ENCODE measurements around the gene FSTL4.
"Not testable (repeated sequence)": the region's sequence is repeated elsewhere in the genome, so short reads cannot be mapped to it uniquely, and the experiment has no call there.

FSTL4 gene

DNA sequence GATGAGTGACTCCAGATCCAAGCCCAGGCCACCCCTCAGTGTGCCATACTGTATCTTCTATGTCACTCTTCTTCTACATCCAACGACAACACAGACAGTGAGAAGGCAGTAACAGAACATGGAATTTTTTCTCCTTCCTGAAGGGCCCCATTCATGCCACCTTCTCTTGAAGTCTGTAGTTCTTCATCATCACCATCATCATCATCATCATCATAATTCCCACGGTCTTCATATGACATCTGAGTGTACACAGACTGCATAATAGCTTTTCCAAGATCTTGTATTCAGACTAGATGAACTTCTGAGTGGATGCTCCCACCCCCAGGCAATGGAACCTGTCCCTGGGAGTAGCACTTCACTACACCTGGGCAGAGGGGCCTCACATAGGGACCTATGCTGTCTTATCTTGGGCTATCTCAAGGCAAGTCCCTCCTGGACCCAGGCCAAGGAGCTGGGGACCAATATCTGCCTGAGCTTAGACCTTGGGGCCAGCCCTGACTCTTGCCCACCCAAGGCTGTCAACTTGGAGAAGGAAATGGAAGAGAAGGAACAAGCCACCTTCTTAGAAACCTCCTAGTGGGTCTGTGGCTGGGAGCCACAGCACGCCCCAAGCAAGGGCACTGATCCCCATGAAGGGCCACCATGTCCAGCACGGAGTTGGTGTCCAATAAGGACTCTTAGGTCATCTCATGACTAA, 159.1 kb downstream of the FSTL4 start:
- DNase-seq, result no peak

GRCh38 chr5:133451926-133452325, 160.4 kb downstream of the FSTL4 start:
- DNase-seq, result no peak

GRCh38 chr5:133450286-133450685, 162.1 kb downstream of the FSTL4 start:
- DNase-seq, result no peak

DNA sequence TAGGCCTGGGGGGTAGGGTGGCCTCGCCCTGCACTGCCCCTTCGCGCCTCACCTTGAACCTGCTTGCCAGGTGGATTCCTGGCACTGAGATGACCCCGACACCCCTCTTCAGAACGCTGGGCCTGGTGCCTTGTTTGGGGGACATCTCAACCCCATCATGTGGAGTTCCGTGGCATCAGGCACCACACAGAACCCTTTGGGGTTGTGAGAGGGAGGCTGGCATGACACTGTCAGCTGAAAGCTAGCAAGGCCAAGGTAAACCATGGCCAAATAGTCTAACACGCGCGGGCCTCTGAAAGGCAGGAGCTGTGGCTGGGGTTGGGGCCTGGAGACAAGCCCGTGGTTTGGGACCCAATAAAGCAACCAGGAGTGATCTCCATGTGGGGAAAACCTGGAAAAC, 163.2 kb downstream of the FSTL4 start:
- DNase-seq, result no peak

DNA sequence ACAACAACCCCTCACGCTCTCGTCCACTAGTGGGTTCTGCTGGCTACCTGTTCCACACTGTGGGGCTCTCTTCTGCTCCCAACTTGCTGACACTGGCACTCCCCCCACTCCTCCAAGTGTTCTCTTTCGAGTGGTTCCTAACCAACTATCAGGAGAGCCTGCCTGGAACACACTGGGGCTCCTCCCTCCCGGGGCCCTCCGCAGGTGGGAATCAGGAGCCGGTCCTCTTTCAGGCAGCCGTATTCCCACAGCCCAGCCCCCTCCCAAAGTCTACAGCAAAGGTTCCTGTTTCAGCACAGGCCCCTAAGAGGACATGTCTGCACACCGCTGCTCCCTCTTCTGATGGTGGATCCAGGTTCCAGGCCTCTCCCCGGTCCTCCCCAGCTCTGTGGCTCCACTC, 165.9 kb downstream of the FSTL4 start:
- DNase-seq, result no peak

DNA sequence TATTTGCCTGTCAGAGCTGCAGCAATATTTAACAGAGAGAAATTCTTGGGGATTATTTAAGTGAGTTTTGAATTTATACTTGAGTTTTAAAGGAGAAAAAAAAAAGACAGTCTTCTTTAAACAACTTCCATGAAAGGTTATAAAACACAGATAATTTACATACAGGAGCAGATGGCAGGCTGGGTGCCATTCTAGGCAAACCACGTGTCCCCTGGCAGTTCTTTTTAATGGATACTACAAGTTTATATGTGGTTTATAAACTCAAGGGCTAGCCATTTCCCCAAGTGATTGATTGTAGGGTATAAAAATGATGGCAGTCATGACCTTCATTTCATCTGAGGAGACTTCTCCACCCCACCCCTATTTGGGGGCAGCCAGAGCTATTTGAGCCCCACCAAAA, 166.6 kb downstream of the FSTL4 start:
- DNase-seq, result no peak

DNA sequence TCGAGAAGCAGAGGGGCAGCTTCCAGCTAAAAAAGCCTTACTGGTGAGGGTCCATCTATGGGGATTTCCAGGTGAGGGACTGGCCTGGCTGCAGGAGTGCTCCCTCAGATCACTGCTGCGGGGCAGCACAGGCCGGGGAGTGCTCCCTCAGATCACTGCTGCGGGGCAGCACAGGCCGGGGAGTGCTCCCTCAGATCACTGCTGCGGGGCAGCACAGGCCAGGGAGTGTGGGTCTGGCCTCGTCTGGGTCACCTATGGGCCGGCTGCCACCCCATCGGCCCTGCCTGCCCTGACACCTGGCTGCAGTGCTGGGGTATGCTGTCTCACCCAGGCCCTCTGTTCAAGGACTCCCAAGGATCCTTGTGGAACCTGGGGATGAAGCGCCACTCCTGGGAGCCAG, 167.1 kb downstream of the FSTL4 start:
- not testable (repeated sequence) for DNase-seq

- DNase-seq, result no peak
Measured at GRCh38 chr5:133444711-133445110, 167.6 kb downstream of the FSTL4 start.

DNA sequence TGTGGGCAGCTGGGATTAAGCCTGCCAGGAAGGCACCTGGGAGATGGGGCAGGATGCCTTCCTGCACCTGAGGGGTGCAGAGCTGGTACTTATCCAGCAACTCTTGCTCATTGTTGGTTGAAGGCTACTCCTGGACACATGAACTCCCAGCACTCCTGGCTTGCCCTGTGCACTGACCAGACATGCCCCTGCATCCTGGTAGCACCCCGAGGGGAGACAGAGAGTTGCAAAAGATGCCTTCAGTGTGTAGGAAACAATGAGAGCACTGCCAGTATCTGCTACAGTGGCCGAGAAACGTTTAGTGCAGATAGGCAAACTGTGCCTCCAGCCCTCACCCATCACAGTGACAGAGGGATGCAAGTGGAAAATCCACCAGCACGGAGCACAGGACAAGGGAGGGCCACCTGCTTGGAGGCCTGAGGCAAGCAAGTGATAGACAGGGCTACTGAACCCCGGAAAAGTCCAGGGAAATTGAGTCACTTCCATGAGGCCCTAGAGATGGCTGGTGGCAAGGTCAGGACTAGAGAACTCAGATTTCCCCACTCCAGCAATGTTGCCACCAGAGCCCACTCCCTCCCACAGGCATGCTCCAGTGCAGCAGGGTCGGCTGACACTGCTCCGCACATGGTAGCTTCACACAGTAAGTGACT, 171.1 kb downstream of the FSTL4 start:
- no peak for DNase-seq

DNA sequence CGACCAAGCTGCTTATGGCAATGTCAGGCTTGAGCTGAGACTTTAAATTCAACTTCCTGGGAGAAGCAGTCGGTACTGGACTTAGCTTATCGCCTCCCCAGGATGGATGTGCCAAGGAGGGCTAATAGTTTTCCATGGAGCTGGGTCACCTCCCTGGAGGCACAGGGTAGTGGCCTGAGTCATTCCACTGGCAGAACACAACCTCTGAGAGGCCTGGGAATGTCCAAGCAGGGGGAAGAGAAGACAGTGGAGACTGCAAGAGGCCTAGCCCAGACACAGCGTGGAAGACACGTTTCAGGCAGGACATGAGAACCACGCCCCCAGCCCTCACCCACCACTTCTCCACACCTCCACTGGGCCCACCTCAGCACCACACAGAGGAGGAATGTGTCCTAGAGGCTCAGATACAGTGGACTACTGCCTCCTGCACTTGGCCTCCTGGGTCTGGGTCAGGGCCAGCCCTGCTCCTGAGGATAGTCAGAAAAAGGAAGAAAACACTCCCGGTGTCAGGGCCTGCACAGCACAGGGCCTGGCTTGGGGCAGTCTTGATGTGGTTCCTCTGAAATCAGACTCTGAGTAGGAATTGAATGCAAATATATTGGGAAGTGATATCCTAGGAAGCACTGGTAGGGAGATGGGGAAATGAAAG, 171.8 kb downstream of the FSTL4 start:
- no peak for DNase-seq

DNA sequence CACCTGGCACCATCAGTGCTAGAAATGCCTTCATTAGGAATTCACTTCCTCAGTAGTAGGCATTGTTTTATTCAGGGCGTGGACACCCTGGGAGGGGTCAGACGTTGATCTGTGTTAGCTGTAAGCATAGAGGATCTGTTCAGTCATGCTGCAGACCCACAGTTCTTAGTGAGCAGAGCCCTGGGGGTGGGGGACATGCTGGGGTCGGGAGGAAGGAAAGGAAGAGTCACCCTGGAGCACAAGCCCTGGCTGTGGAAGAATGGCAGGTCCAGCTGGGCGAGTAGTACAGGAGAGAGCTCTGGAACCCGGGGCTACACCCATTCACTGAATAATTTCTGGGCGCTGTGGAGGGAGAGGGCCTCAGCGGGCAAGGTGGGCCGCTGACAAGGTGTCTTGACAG, 172.5 kb downstream of the FSTL4 start:
- DNase-seq, result no peak

DNA sequence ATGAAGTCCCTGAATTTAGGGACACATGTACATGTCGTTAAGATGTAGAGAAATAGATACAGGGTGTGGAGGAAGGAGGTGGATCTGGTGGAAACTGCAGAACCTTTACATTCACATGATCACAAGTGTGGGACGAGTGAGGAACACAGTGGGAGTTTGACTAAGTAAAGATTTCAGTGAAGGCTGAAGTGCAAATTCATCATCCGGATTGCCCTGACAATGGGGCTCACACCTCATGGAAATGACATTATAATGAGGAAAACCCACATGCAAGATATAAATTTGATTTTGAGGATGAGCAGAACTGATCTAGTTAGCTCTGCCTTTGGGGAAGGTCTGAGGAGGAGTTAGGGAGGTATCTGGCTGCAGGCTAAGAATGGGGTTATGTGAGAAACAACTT, 173.9 kb downstream of the FSTL4 start:
- no peak for DNase-seq

GRCh38 chr5:133434336-133434735, 178.0 kb downstream of the FSTL4 start:
- no peak for DNase-seq

DNA sequence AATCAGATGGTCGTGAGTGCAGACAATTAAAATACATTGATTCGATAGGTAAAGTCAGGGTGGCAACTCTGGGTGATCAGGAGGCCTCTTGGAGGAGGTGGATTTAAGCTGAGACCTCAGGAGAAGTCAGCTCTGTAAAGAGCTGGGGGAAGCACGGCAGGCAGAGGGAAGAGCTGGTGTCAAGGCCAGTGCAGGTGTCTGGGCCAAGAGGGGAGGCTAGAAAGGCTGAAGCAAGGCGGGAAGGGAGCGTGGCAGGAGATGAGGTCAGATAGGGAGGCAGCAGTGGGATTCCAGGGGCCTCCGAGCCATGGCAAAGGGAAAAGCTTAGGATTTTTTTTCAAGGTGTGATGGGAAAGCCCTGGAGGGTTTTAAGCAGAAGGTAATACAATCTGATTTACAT, 178.7 kb downstream of the FSTL4 start:
- DNase-seq, result no peak

GRCh38 chr5:133432956-133433532, 179.3 kb downstream of the FSTL4 start:
- DNase-seq, result no peak

DNA sequence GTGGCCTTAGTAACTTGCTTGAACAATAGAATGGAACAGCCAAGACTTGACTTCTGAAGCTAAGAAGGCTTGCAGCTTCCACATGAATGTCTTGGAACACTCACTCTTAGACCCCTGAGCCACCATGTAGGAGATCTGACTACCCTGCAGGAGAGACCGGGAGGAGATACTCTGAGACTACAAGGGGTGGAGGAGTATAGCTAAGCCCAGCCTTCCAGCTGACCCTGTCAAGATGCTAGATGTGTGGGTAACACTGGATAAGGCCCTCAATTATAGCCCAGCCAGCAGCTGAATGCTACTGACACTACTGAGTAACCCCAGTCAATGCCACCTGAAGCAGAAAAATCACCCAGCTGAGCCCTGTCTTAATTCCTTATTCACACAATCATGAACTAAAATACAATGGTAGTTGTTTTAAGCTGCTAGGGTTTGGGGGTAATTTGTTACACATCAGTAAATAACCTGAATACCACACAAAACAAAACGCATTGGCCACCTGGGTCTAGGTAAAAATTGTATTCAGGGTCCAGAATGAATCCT, 180.9 kb downstream of the FSTL4 start:
- no peak for DNase-seq

GRCh38 chr5:133430095-133430494, 182.2 kb downstream of the FSTL4 start:
- DNase-seq, result no peak

DNA sequence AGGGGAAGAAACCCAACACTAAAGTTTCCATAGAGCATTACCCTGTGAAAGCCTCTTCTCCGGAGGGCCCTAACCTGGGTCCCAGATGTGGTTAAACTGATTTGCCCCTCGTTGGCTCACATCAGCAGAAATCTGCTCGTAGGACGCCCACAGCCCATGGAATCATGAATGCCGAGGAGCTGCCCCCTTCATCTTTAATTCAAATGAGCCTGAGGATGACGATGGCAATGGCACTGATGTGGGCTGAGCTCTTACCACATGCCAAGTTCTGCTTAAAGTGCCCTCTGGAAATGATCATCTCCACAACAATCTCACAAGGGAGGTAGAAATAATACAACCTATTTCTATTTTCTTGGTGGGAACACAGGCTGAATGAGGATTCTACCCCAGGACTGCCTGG, 183.3 kb downstream of the FSTL4 start:
- no peak for DNase-seq

DNA sequence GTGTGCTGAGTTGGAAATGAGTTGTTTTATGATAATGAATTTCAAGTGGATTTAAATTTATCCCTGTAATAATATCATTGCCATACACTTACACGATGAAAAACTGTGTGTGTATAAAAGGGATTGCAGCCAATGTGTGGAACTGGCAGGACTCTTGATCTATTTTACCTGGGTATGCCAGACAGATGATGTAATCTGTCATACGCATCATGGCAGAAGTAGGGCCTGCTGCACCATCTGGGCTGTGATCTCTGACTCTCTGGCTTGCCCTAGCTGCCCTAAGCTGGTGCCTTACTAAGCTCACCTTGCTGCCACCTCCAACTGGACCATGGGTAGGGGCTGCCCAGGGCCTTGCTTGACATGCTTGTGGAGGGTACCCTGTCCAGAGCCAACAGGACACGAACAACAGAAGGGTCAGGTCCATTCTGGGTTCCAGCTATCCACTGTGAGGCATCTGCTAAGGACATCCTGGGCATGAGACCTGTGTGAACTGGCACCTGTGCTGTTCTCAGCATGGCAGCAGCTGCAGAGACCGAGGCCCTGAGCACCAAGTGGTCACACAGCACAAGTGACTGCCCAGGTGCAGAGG, 184.2 kb downstream of the FSTL4 start:
- no peak for DNase-seq

- DNase-seq, result no peak
Measured at GRCh38 chr5:133427121-133427777, 185.1 kb downstream of the FSTL4 start.

DNA sequence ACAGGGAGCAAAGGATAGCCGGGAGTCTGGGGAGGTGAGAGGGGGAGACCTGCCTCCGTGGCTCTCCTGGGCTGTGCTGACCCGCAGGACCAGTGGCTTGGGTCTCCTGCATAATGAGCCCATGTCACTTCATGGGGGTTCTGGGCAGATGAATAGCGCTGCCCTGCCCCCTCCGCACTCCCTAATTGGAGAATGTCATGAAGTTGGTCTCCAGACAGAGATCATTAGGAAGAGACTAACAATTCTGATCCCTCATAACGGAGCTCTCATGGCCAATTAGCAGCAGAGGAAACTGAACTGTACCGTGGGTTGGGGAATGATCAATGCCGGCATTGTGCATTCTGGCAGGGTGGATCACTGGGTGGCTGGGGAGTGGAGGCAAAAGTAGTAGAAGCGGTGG, 186.1 kb downstream of the FSTL4 start:
- DNase-seq, result no peak

DNA sequence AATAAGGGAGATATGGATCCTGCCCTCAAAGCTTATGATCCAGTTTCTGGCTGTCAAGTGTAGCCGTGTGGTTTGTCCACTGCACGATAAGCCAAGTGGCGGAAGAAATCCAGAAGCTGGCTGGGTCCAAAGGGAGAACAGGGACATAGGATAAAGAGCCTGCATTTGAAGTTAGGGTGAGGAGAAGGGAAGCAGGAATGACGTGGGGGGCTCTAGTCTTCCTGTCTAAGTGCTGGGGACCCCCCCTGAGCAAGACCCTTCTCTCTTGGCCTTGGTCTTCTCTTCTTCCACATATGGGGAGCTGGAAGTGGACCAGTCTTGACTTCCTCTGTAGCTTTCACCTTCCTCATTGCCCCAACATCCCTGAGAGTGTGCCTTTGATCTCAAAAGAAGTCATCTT, 186.6 kb downstream of the FSTL4 start:
- DNase-seq, result no peak

GRCh38 chr5:133425222-133425621, 187.1 kb downstream of the FSTL4 start:
- DNase-seq, result no peak
